Measurements from ENCODE around the gene FAM131B. TPM values are rescaled to one million over a fixed set of nuclear protein-coding genes. Genes with fewer than 3 reads are reported as not detected.

The FAM131B gene
- total and polyA plus RNA-seq, 9 of the 15 experiments (the other 6 are each of a cell fraction or from before 2014, with no cell fraction given): 0.03 to 0.04 TPM; not detected in 7

- no peaks in the 10 kb centered on the region for H3K79me2 ChIP-seq (ENCODE audit: control insufficient read depth, insufficient read depth, low read length)
- in situ Hi-C loops (cut with MboI) (no loop called here), intact Hi-C loops (cut with micrococcal nuclease) (loop anchor here (5.0 kb wide), 1 partner anchor 96 kb away; no protein-coding TSS in a partner anchor)
- TF ChIP-seq ZKSCAN1 (IDR thresholded peaks at IDR 0.05; ENCODE audit: low read depth, low read length): no peak
- peak in 2 of 3 experiments; percentile 7 to 13; a peak in 1 of 6 replicates for TF ChIP-seq CTCF (IDR thresholded peaks at IDR 0.05 in 2 of 3, conservative IDR thresholded peaks at IDR 0.05 in 1 of 3; ENCODE audit: insufficient read depth in 2 of 3, low read depth in 1 of 3, low read length in 3 of 3)
- no peak for TF ChIP-seq RUNX1 (IDR thresholded peaks at IDR 0.05; ENCODE audit: low read depth)
- TF ChIP-seq SIN3B (IDR thresholded peaks at IDR 0.05; ENCODE audit: low read depth): no peak
- no peak for TF ChIP-seq NFE2 (IDR thresholded peaks at IDR 0.05; ENCODE audit: low read depth)
- H3K36me3 ChIP-seq (ENCODE audit: control insufficient read depth, insufficient read depth, low read length): no peaks in the 10 kb centered on the region
- ATAC-seq (no peak; the same call in 2 of the 3 replicates), FAIRE-seq (no peak), DNase-seq (ENCODE audit: extremely low read depth in 1 of 4, low spot score in 3 of 4) (no peak)
- peaks cover 0 to 3% of the 10 kb centered on the region in 2 experiments; a peak in 1 of 5 replicates for H3K4me1 ChIP-seq (replicated peaks in 1 of 2; ENCODE audit: control insufficient read depth in 2 of 2, insufficient read depth in 2 of 2, low read length in 2 of 2)
- peaks cover 46 to 73% of the 10 kb centered on the region in 2 experiments; a peak in 4 of 5 replicates for H3K27me3 ChIP-seq (ENCODE audit: control insufficient read depth in 2 of 2, insufficient read depth in 2 of 2, low read length in 2 of 2)
- H3K4me2 ChIP-seq (ENCODE audit: insufficient read depth, low read length): no peak overlapping the region
- no peaks in the 10 kb centered on the region for H4K20me1 ChIP-seq (replicated peaks; ENCODE audit: control insufficient read depth, insufficient read depth, low read length)
- no peak overlapping the region for H2AFZ ChIP-seq (ENCODE audit: low read depth, low read length)
- BruUV-seq (replicated peaks): no TSS peak
- H3K9me1 ChIP-seq (ENCODE audit: control insufficient read depth, insufficient read depth, low read length): no peaks in the 10 kb centered on the region
- CTCF ChIA-PET (ENCODE audit: low intra/inter-chr PET ratio): no interaction called here
- POLR2A ChIA-PET: interaction anchor here (1.0 kb wide), 1 partner anchor 14 kb away, joined by 3 read pairs; no protein-coding TSS in a partner anchor
- H3K27ac ChIP-seq (ENCODE audit: extremely low read depth, low read depth, low read length): no peak overlapping the region
- H3K9ac ChIP-seq (ENCODE audit: insufficient read depth in 1 of 2, low read depth in 2 of 2, low read length in 2 of 2): 0 out of 4 replicates have a peak overlapping the region, but pooled peaks of 1 of the 2 experiments have one; percentile 36
- no peaks in the 10 kb centered on the region for H3K9me3 ChIP-seq (replicated peaks; ENCODE audit: control insufficient read depth, insufficient read depth, low read depth, low read length)
- 19% methylated on average over 10 of the region's 10 CpGs for WGBS (ENCODE audit: insufficient coverage, low coverage, missing lambda C conversion rate)
- H3K4me3 ChIP-seq: no peak overlapping the region
Observed at GRCh38 chr7:143321242-143321641, 41.3 kb downstream of the FAM131B start.
